ENCODE data around the gene TRAF6. TPM values are rescaled to one million over a fixed set of nuclear protein-coding genes. Genes with fewer than 3 reads are reported as not detected.

TRAF6 gene
- total and polyA plus RNA-seq, 10 of the 15 experiments (the other 5 are each of a cell fraction or from before 2014, with no cell fraction given): 1.4 to 10.9 (median 7.0) TPM

DNA sequence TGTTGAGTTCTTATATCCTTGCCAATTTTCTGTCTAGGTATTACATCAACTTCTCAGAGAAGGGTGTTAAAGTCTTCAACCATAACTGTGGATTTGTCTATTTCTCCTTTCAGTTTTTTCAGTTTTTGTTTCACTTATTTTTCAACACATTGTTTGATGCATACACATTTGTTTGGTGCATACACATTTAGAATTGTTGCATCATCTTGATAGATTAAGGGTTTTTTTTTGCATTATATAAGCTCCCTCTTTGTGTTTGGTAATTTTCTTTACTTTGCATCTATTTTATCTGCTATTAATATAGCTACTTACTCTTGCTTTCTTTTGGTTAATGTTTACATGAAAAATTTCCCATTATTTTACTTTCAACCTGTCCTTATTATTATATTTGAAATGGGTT is 20.8 kb upstream of the TRAF6 start (continued):
- TF ChIP-seq, protein P1, sequence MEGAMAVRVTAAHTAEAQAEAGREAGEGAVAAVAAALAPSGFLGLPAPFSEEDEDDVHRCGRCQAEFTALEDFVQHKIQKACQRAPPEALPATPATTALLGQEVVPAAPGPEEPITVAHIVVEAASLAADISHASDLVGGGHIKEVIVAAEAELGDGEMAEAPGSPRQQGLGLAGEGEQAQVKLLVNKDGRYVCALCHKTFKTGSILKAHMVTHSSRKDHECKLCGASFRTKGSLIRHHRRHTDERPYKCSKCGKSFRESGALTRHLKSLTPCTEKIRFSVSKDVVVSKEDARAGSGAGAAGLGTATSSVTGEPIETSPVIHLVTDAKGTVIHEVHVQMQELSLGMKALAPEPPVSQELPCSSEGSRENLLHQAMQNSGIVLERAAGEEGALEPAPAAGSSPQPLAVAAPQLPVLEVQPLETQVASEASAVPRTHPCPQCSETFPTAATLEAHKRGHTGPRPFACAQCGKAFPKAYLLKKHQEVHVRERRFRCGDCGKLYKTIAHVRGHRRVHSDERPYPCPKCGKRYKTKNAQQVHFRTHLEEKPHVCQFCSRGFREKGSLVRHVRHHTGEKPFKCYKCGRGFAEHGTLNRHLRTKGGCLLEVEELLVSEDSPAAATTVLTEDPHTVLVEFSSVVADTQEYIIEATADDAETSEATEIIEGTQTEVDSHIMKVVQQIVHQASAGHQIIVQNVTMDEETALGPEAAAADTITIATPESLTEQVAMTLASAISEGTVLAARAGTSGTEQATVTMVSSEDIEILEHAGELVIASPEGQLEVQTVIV (IDR thresholded peaks at IDR 0.05; ENCODE audit: borderline replicate concordance, partially characterized antibody): no peak
- TF ChIP-seq KLF5 (IDR thresholded peaks at IDR 0.05; ENCODE audit: partially characterized antibody): no peak
- no peak for TF ChIP-seq SREBF2 (IDR thresholded peaks at IDR 0.05; ENCODE audit: low read length)
- no peak for TF ChIP-seq TCF3 (IDR thresholded peaks at IDR 0.05; ENCODE audit: borderline replicate concordance, insufficient read depth, low read depth, low read length)
- TF ChIP-seq KAT2A (conservative IDR thresholded peaks at IDR 0.05; ENCODE audit: control insufficient read depth, low read depth, low read length): no peak
- TF ChIP-seq STAT1 (conservative IDR thresholded peaks at IDR 0.05): no peak
- TF ChIP-seq IKZF1 (conservative IDR thresholded peaks at IDR 0.05): no peak
- no peak for TF ChIP-seq HSF1 (IDR thresholded peaks at IDR 0.05; ENCODE audit: low read depth, low read length)
- no peak for TF ChIP-seq IRF4 (IDR thresholded peaks at IDR 0.05; ENCODE audit: low read depth, low read length)
- no peak for TF ChIP-seq BHLHE40 (IDR thresholded peaks at IDR 0.05; ENCODE audit: borderline replicate concordance in 1 of 2, low read depth in 2 of 2, low read length in 1 of 2)
